Dendritic cell treated with granulocyte-macrophage colony-stimulating factor and Interleukin-4, amounts not matched to agents 40 ng/mL and 50 ng/mL, for 4 days (primary cell): Measurements from ENCODE around the gene CLEC9A.
A peak's percentile ranks its signal among the peaks of the same experiment; 100 is the strongest.
"Not testable (repeated sequence)": the region's sequence is repeated elsewhere in the genome, so short reads cannot be mapped to it uniquely, and the experiment has no call there.

ENCODE experiments used
- H3K27ac Mint-ChIP-seq: one replicate; pipeline ENCODE4 v1.8.0; 2022; ENCODE audit warnings: mild to moderate bottlenecking, mixed read lengths
- H3K27me3 Mint-ChIP-seq: one replicate; pipeline ENCODE4 v1.8.0; 2022; ENCODE audit warnings: mild to moderate bottlenecking, mixed read lengths
- H3K36me3 Mint-ChIP-seq: one replicate; pipeline ENCODE4 v1.8.0; 2022; ENCODE audit warnings: low read depth, mixed read lengths
- H3K4me1 Mint-ChIP-seq: one replicate; pipeline ENCODE4 v1.8.0; 2022; ENCODE audit warnings: low read depth, mixed read lengths
- H3K4me3 Mint-ChIP-seq: one replicate; pipeline ENCODE4 v1.8.0; 2022; ENCODE audit warnings: mild to moderate bottlenecking, moderate library complexity, mixed read lengths
- H3K9me3 Mint-ChIP-seq: one replicate; pipeline ENCODE4 v1.8.0; 2022; ENCODE audit warnings: mixed read lengths
- intact Hi-C: fragments of 100-400 bp; cut with micrococcal nuclease; formaldehyde crosslinking; loops from one replicate; pipeline ENCODE4 v1.15.0; 2022

CLEC9A gene

DNA sequence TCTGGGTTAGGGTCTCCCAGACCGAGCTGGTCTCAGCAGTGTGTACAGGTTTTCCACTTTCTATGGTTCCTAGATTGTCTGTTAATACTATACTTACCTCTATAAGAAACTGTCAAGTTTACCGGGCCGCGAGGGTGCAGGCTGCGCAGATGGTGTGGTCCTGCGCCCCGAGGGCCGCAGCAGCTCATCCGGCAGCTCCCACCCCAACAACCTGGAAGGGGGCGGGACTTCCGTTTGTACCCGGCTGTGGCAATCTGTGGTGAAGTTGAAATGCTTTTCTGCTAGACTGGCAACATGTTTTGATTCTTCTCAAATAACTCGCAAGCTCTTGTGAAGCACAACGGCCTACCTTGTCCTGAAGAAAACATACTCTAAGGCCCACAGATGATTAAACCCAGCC lies at the start of gene CLEC9A:
Gene CLEC9A, plus strand, starts transcription at position 237 of the 400 bp plus-strand sequence. CDS start 22,006 bp downstream, outside the sequence.
- no peaks in the 10 kb centered on the region for H3K9me3 Mint-ChIP-seq
- intact Hi-C loops, result no loop called here

DNA sequence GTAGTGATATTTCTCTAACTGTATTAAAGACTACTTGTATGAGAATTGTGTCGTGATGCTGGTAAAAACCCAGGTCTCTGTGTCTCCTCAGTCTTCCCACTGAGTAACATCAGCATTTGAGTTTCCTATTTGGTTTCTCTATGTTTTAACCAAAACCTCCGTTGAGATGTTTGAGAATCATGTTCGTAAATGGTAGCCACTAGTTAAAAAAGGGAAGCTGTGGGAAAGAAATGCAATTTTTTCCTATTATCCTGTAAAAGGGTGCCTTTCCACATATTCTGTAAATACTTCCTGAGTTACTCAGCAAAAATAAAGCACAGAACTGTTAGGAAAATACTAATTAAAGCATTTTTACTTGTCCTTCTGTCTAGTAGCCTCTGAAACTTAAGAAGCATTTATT lies 38.6 kb upstream of the CLEC9A start:
- Mint-ChIP-seq H3K36me3 (peaks cover 13% of the 10 kb centered on the region), H3K4me3 (peak overlapping the region; percentile 58), H3K9me3 (peaks cover 8% of the 10 kb centered on the region), H3K27me3 (no peaks in the 10 kb centered on the region), H3K27ac (peak overlapping the region; percentile 76), H3K4me1 (peaks cover 21% of the 10 kb centered on the region)
- intact Hi-C loops, result loop anchor here (10.0 kb wide), 2 partner anchors 177 to 247 kb away; no protein-coding TSS in a partner anchor

More for the DNA sequence above, at the start of gene CLEC9A:
- H3K4me3 Mint-ChIP-seq, result no peak within 1 kb of the TSS
- H3K4me1 Mint-ChIP-seq, result peaks cover 46% of the 10 kb centered on the region
- no peaks in the 10 kb centered on the region for H3K27me3 Mint-ChIP-seq
- peak within 1 kb of the TSS; percentile 55 for H3K27ac Mint-ChIP-seq
- H3K36me3 Mint-ChIP-seq, result no peaks in the 10 kb centered on the region

DNA sequence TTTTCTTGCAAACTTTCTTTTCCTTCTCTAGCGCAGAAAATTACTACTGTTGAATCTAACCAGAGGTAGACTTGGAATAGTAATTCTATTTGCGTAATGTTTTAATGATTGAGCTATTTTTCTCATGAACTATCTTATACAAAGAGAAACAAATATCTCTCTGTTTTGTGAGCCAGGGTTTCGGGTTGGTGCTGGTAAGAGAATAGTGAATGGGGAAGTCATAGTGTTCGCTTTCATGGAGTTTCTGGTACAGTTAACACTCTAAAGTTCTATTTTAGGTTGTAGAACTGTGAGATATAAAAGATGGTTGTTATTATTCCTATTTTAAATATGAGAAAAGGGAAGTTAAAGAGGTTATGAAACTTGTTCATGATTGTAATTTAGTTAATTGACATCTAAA lies 38.2 kb upstream of the CLEC9A start:
- Mint-ChIP-seq H3K4me3 (peak overlapping the region; percentile 58), H3K9me3 (peaks cover 8% of the 10 kb centered on the region), H3K27ac (peak overlapping the region; percentile 76), H3K27me3 (no peaks in the 10 kb centered on the region), H3K36me3 (peaks cover 13% of the 10 kb centered on the region), H3K4me1 (peaks cover 21% of the 10 kb centered on the region)
- intact Hi-C loops, result loop anchor here (10.0 kb wide), 2 partner anchors 177 to 247 kb away; no protein-coding TSS in a partner anchor

DNA sequence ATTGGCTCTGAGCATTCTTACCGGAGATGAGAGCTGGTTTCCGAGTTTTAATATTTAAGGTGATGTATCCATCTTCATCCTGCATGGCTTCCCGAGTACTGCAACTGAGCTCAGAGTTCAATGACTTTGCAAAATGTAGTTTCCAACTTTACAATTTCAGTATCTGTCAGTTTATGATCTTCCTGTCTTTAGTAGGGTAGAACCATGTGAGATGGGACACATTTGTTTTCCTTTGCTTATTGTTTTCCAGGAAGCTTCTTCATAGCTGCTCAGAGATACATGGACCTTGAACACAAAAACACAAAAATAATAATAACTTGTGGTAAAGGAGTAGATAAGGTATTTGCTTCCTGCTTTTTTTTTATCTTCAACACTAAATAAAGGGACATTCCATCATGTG lies 31.5 kb upstream of the CLEC9A start, which contains the start of gene CLEC1B:
Gene CLEC1B, minus strand, starts transcription at position 106 of the 400 bp plus-strand sequence. Its CDS starts 21 bp downstream, at position 85.
- Mint-ChIP-seq H3K27ac (no peak within 1 kb of the TSS), H3K9me3 (no peaks in the 10 kb centered on the region), H3K36me3 (no peaks in the 10 kb centered on the region), H3K4me1 (no peaks in the 10 kb centered on the region), H3K4me3 (no peak within 1 kb of the TSS), H3K27me3 (no peaks in the 10 kb centered on the region)
- intact Hi-C loops, result loop anchor here (10.0 kb wide), 2 partner anchors 184 to 254 kb away; no protein-coding TSS in a partner anchor

DNA sequence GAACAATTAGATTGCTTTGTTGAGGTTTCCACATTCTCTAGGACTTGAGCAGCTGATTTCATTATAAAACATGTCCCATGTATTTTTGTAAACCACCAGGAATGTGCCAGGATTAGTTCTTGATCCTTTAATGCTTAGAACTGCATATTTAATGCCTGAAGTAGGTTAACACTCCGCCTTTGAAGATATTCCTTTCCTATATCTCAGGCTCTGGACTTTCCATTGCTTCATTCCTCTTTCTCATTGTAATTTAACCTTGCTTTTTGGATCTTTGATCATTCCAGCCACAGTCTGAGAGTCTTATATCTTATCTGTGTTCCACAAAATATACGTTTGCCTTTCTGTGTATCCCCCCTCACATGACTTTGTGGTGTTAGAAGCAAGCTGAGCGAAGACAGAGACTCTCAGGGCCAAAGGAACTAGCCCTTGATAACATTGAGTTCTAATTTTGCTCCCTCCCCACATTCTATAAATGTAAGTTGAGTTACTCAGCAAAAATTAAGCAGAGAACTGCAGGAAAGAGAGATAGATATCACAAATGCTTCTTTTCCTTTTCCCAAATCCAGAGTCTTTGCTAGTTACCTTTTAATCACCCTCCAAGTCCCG lies 29.2 kb upstream of the CLEC9A start:
- no peaks in the 10 kb centered on the region for H3K27me3 Mint-ChIP-seq
- no peaks in the 10 kb centered on the region for H3K4me1 Mint-ChIP-seq
- no peaks in the 10 kb centered on the region for H3K9me3 Mint-ChIP-seq
- H3K36me3 Mint-ChIP-seq, result no peaks in the 10 kb centered on the region
- intact Hi-C loops, result no loop called here
- H3K27ac Mint-ChIP-seq, result no peak overlapping the region
- no peak overlapping the region for H3K4me3 Mint-ChIP-seq

DNA sequence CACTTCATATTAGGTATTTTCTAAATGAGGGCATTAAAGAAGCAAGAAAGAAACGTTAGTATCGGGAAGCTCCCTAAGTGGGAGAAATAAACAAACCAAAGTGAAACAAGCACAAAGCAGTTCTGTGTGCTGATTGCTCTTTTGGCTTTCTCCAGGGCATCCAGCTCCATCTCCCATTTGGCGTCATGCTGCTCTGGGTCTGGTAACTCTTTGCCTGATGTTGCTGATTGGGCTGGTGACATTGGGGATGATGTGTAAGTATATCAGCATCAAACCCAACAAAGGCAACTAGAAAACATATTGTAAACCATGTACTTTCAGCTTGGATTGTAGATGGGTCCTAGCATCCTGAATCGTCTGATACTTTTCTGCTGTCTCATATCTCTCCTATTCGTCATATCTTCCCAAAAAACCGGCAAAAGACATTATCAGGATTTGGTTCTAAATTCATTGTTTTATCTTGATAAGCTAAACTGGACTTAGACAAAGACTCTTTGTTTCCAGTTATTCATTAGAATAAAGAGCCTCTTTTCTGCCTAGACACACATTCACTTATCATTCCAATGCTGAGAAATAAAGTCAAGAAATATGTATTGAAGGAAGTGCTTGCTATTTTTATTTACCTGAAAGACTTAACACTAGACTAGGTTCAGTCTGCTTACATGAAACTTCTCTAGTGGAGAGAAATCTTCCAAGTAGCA lies 17.7 kb upstream of the CLEC9A start:
- intact Hi-C loops, result loop anchor here (5.0 to 10.0 kb wide), 2 partner anchors 70 to 258 kb away; no protein-coding TSS in a partner anchor
- peaks cover 23% of the 10 kb centered on the region for H3K36me3 Mint-ChIP-seq
- no peak overlapping the region for H3K4me3 Mint-ChIP-seq
- no peak overlapping the region for H3K27ac Mint-ChIP-seq
- H3K9me3 Mint-ChIP-seq, result peaks cover 9% of the 10 kb centered on the region
- H3K4me1 Mint-ChIP-seq, result peaks cover 25% of the 10 kb centered on the region
- no peaks in the 10 kb centered on the region for H3K27me3 Mint-ChIP-seq

DNA sequence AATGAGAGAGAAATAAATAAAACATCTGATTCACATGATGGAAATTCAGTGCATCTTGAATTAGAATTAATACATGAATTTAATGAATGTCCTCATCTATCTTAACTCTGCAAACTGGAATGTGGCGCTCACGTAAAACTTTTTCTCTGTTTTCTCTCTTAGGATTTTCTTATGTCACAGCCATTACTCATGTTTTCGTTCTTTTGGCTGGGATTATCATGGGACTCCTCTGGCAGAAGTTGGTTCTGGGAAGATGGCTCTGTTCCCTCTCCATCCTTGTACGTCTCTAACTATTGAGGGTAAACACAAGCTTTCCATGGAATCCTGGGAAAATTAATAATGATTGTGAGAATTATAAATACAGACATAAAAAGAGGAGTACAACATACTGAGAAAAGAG lies 15.0 kb upstream of the CLEC9A start:
- Mint-ChIP-seq H3K4me1 (peaks cover 21% of the 10 kb centered on the region), H3K9me3 (peaks cover 9% of the 10 kb centered on the region), H3K27ac (no peak overlapping the region), H3K36me3 (peaks cover 22% of the 10 kb centered on the region), H3K4me3 (no peak overlapping the region), H3K27me3 (no peaks in the 10 kb centered on the region)
- intact Hi-C loops, result loop anchor here (10.0 kb wide), 1 partner anchor 261 kb away; no protein-coding TSS in a partner anchor

DNA sequence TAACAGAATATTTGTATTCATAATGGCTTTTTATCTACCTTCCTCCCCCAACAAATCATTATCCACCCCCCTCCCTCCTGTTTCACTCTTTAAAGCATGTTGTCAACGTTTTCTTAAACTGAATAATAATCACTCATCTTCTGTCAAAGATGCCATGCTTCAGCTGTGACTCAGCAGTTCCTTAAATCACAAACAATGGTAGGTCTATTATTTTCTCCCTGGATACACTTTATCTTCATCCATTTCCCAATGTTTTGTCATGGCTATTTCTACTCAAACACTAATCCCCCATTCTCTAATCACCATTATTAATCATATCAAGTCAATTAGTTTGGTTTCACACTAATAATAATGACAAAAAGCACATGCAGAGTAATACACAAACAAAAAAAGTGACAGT lies 13.6 kb upstream of the CLEC9A start:
- Mint-ChIP-seq H3K4me1 (peaks cover 15% of the 10 kb centered on the region), H3K4me3 (no peak overlapping the region), H3K27ac (peak overlapping the region; percentile 46), H3K36me3 (peaks cover 22% of the 10 kb centered on the region), H3K27me3 (no peaks in the 10 kb centered on the region), H3K9me3 (peaks cover 9% of the 10 kb centered on the region)
- intact Hi-C loops, result loop anchor here (10.0 kb wide), 1 partner anchor 262 kb away; no protein-coding TSS in a partner anchor

DNA sequence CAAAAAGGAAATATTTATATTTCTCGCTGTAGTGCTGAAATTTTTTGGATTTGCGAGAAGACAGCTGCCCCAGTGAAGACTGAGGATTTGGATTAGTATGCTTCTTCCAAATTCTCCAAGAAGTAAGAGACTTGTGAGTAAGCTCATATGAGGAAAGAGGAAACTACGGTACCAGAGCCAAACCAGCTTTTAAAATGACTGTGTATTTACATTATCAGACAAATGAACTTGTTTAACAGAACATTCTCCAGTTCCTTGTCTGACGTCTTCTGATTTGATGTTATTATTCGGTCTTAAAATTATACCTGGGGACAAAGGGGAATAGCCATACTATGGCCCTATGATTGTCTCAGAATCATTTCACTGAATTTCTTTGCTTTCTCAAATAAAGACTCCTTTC lies 12.1 kb upstream of the CLEC9A start:
- H3K27me3 Mint-ChIP-seq, result no peaks in the 10 kb centered on the region
- H3K27ac Mint-ChIP-seq, result peak overlapping the region; percentile 69
- intact Hi-C loops, result loop anchor here (10.0 kb wide), 1 partner anchor 264 kb away; no protein-coding TSS in a partner anchor
- H3K9me3 Mint-ChIP-seq, result peaks cover 9% of the 10 kb centered on the region
- peaks cover 17% of the 10 kb centered on the region for H3K36me3 Mint-ChIP-seq
- peak overlapping the region; percentile 23 for H3K4me3 Mint-ChIP-seq
- peaks cover 15% of the 10 kb centered on the region for H3K4me1 Mint-ChIP-seq

DNA sequence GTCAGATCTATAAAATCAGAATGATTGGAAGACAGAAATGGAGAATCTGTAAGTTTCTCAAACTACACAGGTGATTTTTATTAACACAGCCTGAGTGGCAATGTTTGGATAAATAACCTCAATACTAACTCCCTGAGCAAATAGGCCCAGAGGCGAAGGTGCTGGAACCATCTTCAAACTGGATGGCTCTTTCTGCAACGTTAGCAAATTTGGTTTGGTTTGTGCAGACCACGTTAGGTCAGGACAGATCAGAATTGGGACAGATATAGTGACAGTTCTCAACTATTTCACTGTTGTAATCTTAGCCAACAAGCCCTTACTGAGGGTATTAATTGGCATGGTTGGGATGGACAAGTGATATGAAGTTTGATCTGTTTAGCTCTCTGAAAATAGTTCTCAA lies 9.1 kb upstream of the CLEC9A start:
- Mint-ChIP-seq H3K9me3 (peaks cover 9% of the 10 kb centered on the region), H3K4me3 (no peak overlapping the region), H3K27me3 (no peaks in the 10 kb centered on the region), H3K36me3 (peaks cover 6% of the 10 kb centered on the region), H3K27ac (no peak overlapping the region), H3K4me1 (peaks cover 23% of the 10 kb centered on the region)
- intact Hi-C loops, result no loop called here

DNA sequence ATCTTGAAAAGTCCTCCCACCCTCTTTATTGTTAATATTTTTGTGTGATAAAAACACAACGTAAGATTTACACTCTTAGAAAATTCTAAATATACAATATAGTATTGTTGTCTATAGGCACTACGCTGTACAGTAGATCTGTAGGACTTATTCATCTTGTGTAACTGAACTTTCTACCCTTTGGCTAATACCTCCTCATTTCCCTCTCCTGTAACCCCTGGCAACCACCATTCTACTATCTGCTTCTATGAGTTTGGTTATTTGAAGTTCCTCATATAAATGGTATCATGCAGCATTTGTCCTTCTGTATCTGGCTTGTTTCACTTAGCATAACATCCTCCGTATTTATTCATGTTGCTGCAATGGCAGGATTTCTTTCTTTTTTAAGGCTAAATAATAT lies 5.2 kb upstream of the CLEC9A start:
- Mint-ChIP-seq H3K36me3 (no peaks in the 10 kb centered on the region), H3K4me3 (no peak overlapping the region), H3K27ac (no peak overlapping the region), H3K27me3 (no peaks in the 10 kb centered on the region), H3K4me1 (peaks cover 21% of the 10 kb centered on the region), H3K9me3 (no peaks in the 10 kb centered on the region)
- intact Hi-C loops, result no loop called here

DNA sequence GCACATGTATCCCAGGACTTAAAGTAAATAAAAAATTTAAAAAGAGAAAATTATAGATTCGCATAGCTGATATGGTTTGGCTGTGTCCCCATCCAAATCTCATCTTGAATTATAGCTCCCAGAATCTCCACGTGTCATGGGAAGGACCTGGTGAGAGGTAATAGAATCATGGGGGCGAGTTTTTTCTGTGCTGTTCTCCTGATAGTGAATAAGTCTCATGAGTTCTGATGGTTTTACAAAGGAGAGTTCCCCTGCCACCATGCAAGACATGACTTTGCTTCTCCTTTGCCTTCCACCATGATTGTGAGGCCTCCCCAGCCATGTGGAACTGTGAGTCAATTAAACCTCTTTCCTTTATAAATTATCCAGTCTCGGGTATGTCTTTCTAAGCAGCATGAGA lies 3.8 kb upstream of the CLEC9A start:
- H3K27ac Mint-ChIP-seq, H3K4me3 Mint-ChIP-seq, H3K9me3 Mint-ChIP-seq, H3K27me3 Mint-ChIP-seq, H3K36me3 Mint-ChIP-seq, intact Hi-C loops: not testable (repeated sequence)
- peaks cover 31% of the 10 kb centered on the region for H3K4me1 Mint-ChIP-seq

DNA sequence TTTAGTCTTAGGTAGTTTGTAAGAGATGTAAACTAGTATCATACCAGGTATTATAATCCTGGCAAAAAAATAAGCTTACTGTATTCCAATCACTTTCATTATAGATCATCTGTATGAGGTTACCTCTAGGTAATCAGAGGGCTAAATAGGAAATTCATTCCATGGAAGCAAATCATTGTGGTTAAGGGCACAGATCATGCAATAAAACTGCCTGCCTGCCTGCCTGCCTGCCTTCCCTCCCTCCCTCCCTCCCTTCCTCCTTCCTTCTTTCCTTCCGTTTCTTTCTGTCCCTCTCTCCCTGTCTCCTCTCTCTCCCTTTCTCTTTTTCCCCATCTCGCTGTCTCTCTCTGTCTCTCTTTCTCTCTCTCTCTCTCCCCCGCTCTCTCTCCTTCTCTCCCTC lies 3.2 kb upstream of the CLEC9A start:
- Mint-ChIP-seq H3K9me3 (no peaks in the 10 kb centered on the region), H3K4me1 (peaks cover 35% of the 10 kb centered on the region), H3K4me3 (peak overlapping the region; percentile 54), H3K36me3 (no peaks in the 10 kb centered on the region), H3K27me3 (no peaks in the 10 kb centered on the region), H3K27ac (peak overlapping the region; percentile 92)
- intact Hi-C loops, result no loop called here

DNA sequence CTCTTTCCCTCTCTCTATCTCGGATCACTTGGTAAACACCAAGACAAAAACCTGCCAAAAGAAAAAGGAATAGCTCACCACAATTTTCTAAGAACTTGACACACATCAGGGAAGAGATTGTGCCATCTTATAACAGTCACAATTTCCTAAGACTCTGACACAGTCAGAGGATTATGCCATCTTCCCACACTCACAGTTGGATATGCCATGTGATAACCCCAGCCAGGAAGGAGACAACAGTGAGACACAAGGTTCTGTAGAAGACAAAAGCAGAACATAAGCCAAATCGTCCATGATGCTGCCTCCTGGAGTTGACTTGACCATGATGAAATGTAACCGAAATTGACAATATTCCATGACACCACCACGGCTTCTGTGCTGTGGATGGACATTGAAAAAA lies 2.8 kb upstream of the CLEC9A start:
- H3K4me3 Mint-ChIP-seq, result peak overlapping the region; percentile 54
- H3K4me1 Mint-ChIP-seq, result peaks cover 35% of the 10 kb centered on the region
- H3K27me3 Mint-ChIP-seq, result no peaks in the 10 kb centered on the region
- intact Hi-C loops, result no loop called here
- H3K27ac Mint-ChIP-seq, result peak overlapping the region; percentile 92
- H3K9me3 Mint-ChIP-seq, result no peaks in the 10 kb centered on the region
- H3K36me3 Mint-ChIP-seq, result no peaks in the 10 kb centered on the region
